ENCODE data around the gene FCMR.

FCMR gene

GRCh38 chr1:206867239-206867638, 54.5 kb downstream of the FCMR start:
- H3K79me2 ChIP-seq (ENCODE audit: insufficient read depth, low read length) = no peaks in the 10 kb centered on the region
- H3K4me2 ChIP-seq (ENCODE audit: insufficient read depth, low read length) = no peak overlapping the region
- H3K27me3 ChIP-seq (ENCODE audit: insufficient read depth, low read length, poor library complexity) = no peaks in the 10 kb centered on the region
- ATAC-seq (ENCODE audit: insufficient read depth, low read depth) (no peak), DNase-seq (no peak)
- TF ChIP-seq EZH2 (IDR thresholded peaks at IDR 0.05; ENCODE audit: borderline replicate concordance, low read depth, low read length, severe bottlenecking) (no peak), CTCF (IDR thresholded peaks at IDR 0.05; ENCODE audit: borderline replicate concordance, extremely low read depth, low read length, poor library complexity, severe bottlenecking) (no peak)
- no peak overlapping the region for H3K27ac ChIP-seq (ENCODE audit: low read length)
- H2AFZ ChIP-seq (ENCODE audit: low read depth, low read length) = no peak overlapping the region
- H3K9me3 ChIP-seq (ENCODE audit: insufficient read depth, low read length, severe bottlenecking) = no peaks in the 10 kb centered on the region
- H3K9ac ChIP-seq (ENCODE audit: low read depth, low read length) = no peak overlapping the region
- no peaks in the 10 kb centered on the region for H4K20me1 ChIP-seq (ENCODE audit: insufficient read depth, low read length)
- H3K36me3 ChIP-seq (ENCODE audit: insufficient read depth, low read length) = no peaks in the 10 kb centered on the region
- H3K4me1 ChIP-seq (ENCODE audit: insufficient read depth, low read length) = no peaks in the 10 kb centered on the region
- no peak overlapping the region for H3K4me3 ChIP-seq (ENCODE audit: low read depth in 1 of 2, low read length in 2 of 2)

GRCh38 chr1:206866062-206866461, 55.7 kb downstream of the FCMR start:
- Histone ChIP-seq H3K27me3 (ENCODE audit: insufficient read depth, low read length, poor library complexity) (no peaks in the 10 kb centered on the region), H3K9ac (ENCODE audit: low read depth, low read length) (no peak overlapping the region), H3K4me2 (ENCODE audit: insufficient read depth, low read length) (no peak overlapping the region), H3K9me3 (ENCODE audit: insufficient read depth, low read length, severe bottlenecking) (no peaks in the 10 kb centered on the region), H3K79me2 (ENCODE audit: insufficient read depth, low read length) (no peaks in the 10 kb centered on the region), H3K27ac (ENCODE audit: low read length) (no peak overlapping the region), H3K4me1 (ENCODE audit: insufficient read depth, low read length) (no peaks in the 10 kb centered on the region), H2AFZ (ENCODE audit: low read depth, low read length) (no peak overlapping the region), H3K36me3 (ENCODE audit: insufficient read depth, low read length) (no peaks in the 10 kb centered on the region), H3K4me3 (ENCODE audit: low read depth in 1 of 2, low read length in 2 of 2) (no peak overlapping the region), H4K20me1 (ENCODE audit: insufficient read depth, low read length) (no peaks in the 10 kb centered on the region)
- TF ChIP-seq EZH2 (IDR thresholded peaks at IDR 0.05; ENCODE audit: borderline replicate concordance, low read depth, low read length, severe bottlenecking) (no peak), CTCF (IDR thresholded peaks at IDR 0.05; ENCODE audit: borderline replicate concordance, extremely low read depth, low read length, poor library complexity, severe bottlenecking) (no peak)
- no peak for DNase-seq
- no peak for ATAC-seq (ENCODE audit: insufficient read depth, low read depth)

GRCh38 chr1:206864939-206865671, 56.6 kb downstream of the FCMR start, which contains the start of gene IL20:
Gene IL20, plus strand, starts transcription at chr1:206865623. Its CDS starts 230 bp downstream, at chr1:206865853.
- TF ChIP-seq EZH2 (IDR thresholded peaks at IDR 0.05; ENCODE audit: borderline replicate concordance, low read depth, low read length, severe bottlenecking) (no peak), CTCF (IDR thresholded peaks at IDR 0.05; ENCODE audit: borderline replicate concordance, extremely low read depth, low read length, poor library complexity, severe bottlenecking) (peak; percentile 87)
- peak; percentile 65 for DNase-seq
- no peaks in the 10 kb centered on the region for H3K79me2 ChIP-seq (ENCODE audit: insufficient read depth, low read length)
- peak; percentile 72; the same call in 1 of the 3 replicates for ATAC-seq (ENCODE audit: insufficient read depth, low read depth)
- H3K9me3 ChIP-seq (ENCODE audit: insufficient read depth, low read length, severe bottlenecking) = no peaks in the 10 kb centered on the region
- H3K36me3 ChIP-seq (ENCODE audit: insufficient read depth, low read length) = no peaks in the 10 kb centered on the region
- H3K4me2 ChIP-seq (ENCODE audit: insufficient read depth, low read length) = no peak within 1 kb of the TSS
- no peak within 1 kb of the TSS for H3K4me3 ChIP-seq (ENCODE audit: low read depth in 1 of 2, low read length in 2 of 2)
- H3K9ac ChIP-seq (ENCODE audit: low read depth, low read length) = no peak within 1 kb of the TSS
- no peaks in the 10 kb centered on the region for H3K4me1 ChIP-seq (ENCODE audit: insufficient read depth, low read length)
- H2AFZ ChIP-seq (ENCODE audit: low read depth, low read length) = no peak within 1 kb of the TSS
- H3K27me3 ChIP-seq (ENCODE audit: insufficient read depth, low read length, poor library complexity) = no peaks in the 10 kb centered on the region
- H4K20me1 ChIP-seq (ENCODE audit: insufficient read depth, low read length) = no peaks in the 10 kb centered on the region
- H3K27ac ChIP-seq (ENCODE audit: low read length) = no peak within 1 kb of the TSS

All from DND-41 (cell line).